ENCODE data around the gene CENPVL2. TPM values are rescaled to one million over a fixed set of nuclear protein-coding genes. Genes with fewer than 3 reads are reported as not detected.
"Not testable (repeated sequence)": the region's sequence is repeated elsewhere in the genome, so short reads cannot be mapped to it uniquely, and the experiment has no call there.

CENPVL2 gene
- 0.19 TPM for polyA plus RNA-seq
- long read RNA-seq, donor 1, result 0 reads
- long read RNA-seq, donor 2, result 0 reads
- long read RNA-seq, donor 3, result 0 reads
- long read RNA-seq, donor 4, result 0 reads
- long read RNA-seq, donor 5, result 0 reads
- long read RNA-seq, donor 6, result 0 reads
- long read RNA-seq, donor 7, result 0 reads
- long read RNA-seq, donor 8, partial matches to known transcripts, result 0 of 1 reads
- long read RNA-seq, donor 8, other reads (novel, unspliced or antisense), result 0 of 1 reads
- long read RNA-seq, donor 9, result 0 reads
- long read RNA-seq, donor 10, result 0 reads
- long read RNA-seq, donor 11, result 0 reads

GRCh38 chrX:51682720-51683062 is at the start of gene CENPVL2:
Gene CENPVL2, minus strand, starts transcription at chrX:51682831. Its CDS starts 0 bp downstream, at chrX:51682831.
- no CpG with 5 or more reads among the region's 30 CpGs for WGBS (ENCODE audit: insufficient coverage, low lambda C conversion rate)
- DNase-seq; H3K36me3 ChIP-seq (ENCODE audit: control insufficient read depth, insufficient read depth, low read length); H3K27ac ChIP-seq (ENCODE audit: low read length); H3K4me3 ChIP-seq (ENCODE audit: low read length); H3K4me1 ChIP-seq (ENCODE audit: control insufficient read depth, insufficient read depth, low read length); H3K9me3 ChIP-seq (ENCODE audit: control insufficient read depth, low read depth, low read length); H3K27me3 ChIP-seq (ENCODE audit: control insufficient read depth, insufficient read depth, low read length): not testable (repeated sequence)

GRCh38 chrX:51728202-51728601 is 45.6 kb upstream of the CENPVL2 start:
- no peaks in the 10 kb centered on the region for H3K9me3 ChIP-seq (ENCODE audit: control insufficient read depth, low read depth, low read length)
- H3K4me1 ChIP-seq (ENCODE audit: control insufficient read depth, insufficient read depth, low read length), result no peaks in the 10 kb centered on the region
- no peak overlapping the region for H3K4me3 ChIP-seq (ENCODE audit: low read length)
- H3K36me3 ChIP-seq (ENCODE audit: control insufficient read depth, insufficient read depth, low read length), result no peaks in the 10 kb centered on the region
- DNase-seq, result no peak
- no peak overlapping the region for H3K27ac ChIP-seq (ENCODE audit: low read length)
- H3K27me3 ChIP-seq (ENCODE audit: control insufficient read depth, insufficient read depth, low read length), result no peaks in the 10 kb centered on the region

GRCh38 chrX:51712943-51713647 is 30.5 kb upstream of the CENPVL2 start:
- WGBS (ENCODE audit: insufficient coverage, low lambda C conversion rate), result no CpG with 5 or more reads among the region's 18 CpGs
- not testable (repeated sequence) for H3K4me3 ChIP-seq (ENCODE audit: low read length); H3K9me3 ChIP-seq (ENCODE audit: control insufficient read depth, low read depth, low read length); H3K27me3 ChIP-seq (ENCODE audit: control insufficient read depth, insufficient read depth, low read length); H3K36me3 ChIP-seq (ENCODE audit: control insufficient read depth, insufficient read depth, low read length); H3K27ac ChIP-seq (ENCODE audit: low read length); DNase-seq; H3K4me1 ChIP-seq (ENCODE audit: control insufficient read depth, insufficient read depth, low read length)

GRCh38 chrX:51710277-51711164 is 27.9 kb upstream of the CENPVL2 start, which contains the start of gene CENPVL1:
Gene CENPVL1, plus strand, starts transcription at chrX:51710512. Its CDS starts 0 bp downstream, at chrX:51710512.
- not testable (repeated sequence) for H3K27me3 ChIP-seq (ENCODE audit: control insufficient read depth, insufficient read depth, low read length); H3K4me3 ChIP-seq (ENCODE audit: low read length); H3K27ac ChIP-seq (ENCODE audit: low read length); DNase-seq; H3K9me3 ChIP-seq (ENCODE audit: control insufficient read depth, low read depth, low read length); H3K4me1 ChIP-seq (ENCODE audit: control insufficient read depth, insufficient read depth, low read length); H3K36me3 ChIP-seq (ENCODE audit: control insufficient read depth, insufficient read depth, low read length)
- no CpG with 5 or more reads among the region's 87 CpGs for WGBS (ENCODE audit: insufficient coverage, low lambda C conversion rate)

- DNase-seq, result no peak
- Histone ChIP-seq H3K27me3 (ENCODE audit: control insufficient read depth, insufficient read depth, low read length) (no peaks in the 10 kb centered on the region), H3K9me3 (ENCODE audit: control insufficient read depth, low read depth, low read length) (no peaks in the 10 kb centered on the region), H3K4me3 (ENCODE audit: low read length) (no peak overlapping the region), H3K4me1 (ENCODE audit: control insufficient read depth, insufficient read depth, low read length) (no peaks in the 10 kb centered on the region), H3K36me3 (ENCODE audit: control insufficient read depth, insufficient read depth, low read length) (no peaks in the 10 kb centered on the region), H3K27ac (ENCODE audit: low read length) (no peak overlapping the region)
- no CpG with 5 or more reads among the region's 8 CpGs for WGBS (ENCODE audit: insufficient coverage, low lambda C conversion rate)
Measured at GRCh38 chrX:51697397-51697796, 14.8 kb upstream of the CENPVL2 start.

- Histone ChIP-seq H3K4me1 (ENCODE audit: control insufficient read depth, insufficient read depth, low read length) (no peaks in the 10 kb centered on the region), H3K27me3 (ENCODE audit: control insufficient read depth, insufficient read depth, low read length) (no peaks in the 10 kb centered on the region), H3K27ac (ENCODE audit: low read length) (no peak overlapping the region), H3K36me3 (ENCODE audit: control insufficient read depth, insufficient read depth, low read length) (no peaks in the 10 kb centered on the region), H3K9me3 (ENCODE audit: control insufficient read depth, low read depth, low read length) (no peaks in the 10 kb centered on the region), H3K4me3 (ENCODE audit: low read length) (no peak overlapping the region)
- WGBS (ENCODE audit: insufficient coverage, low lambda C conversion rate), result no CpG with 5 or more reads among the region's 6 CpGs
- no peak for DNase-seq
Measured at GRCh38 chrX:51694254-51694653, 11.6 kb upstream of the CENPVL2 start.

GRCh38 chrX:51681808-51682719 is 567 bp downstream of the CENPVL2 start:
- not testable (repeated sequence) for DNase-seq; H3K9me3 ChIP-seq (ENCODE audit: control insufficient read depth, low read depth, low read length); H3K4me3 ChIP-seq (ENCODE audit: low read length); H3K27me3 ChIP-seq (ENCODE audit: control insufficient read depth, insufficient read depth, low read length); H3K36me3 ChIP-seq (ENCODE audit: control insufficient read depth, insufficient read depth, low read length); H3K4me1 ChIP-seq (ENCODE audit: control insufficient read depth, insufficient read depth, low read length); H3K27ac ChIP-seq (ENCODE audit: low read length)
- WGBS (ENCODE audit: insufficient coverage, low lambda C conversion rate), result no CpG with 5 or more reads among the region's 88 CpGs

GRCh38 chrX:51679689-51680433 is 2.8 kb downstream of the CENPVL2 start:
- H3K27me3 ChIP-seq (ENCODE audit: control insufficient read depth, insufficient read depth, low read length); H3K4me1 ChIP-seq (ENCODE audit: control insufficient read depth, insufficient read depth, low read length); H3K9me3 ChIP-seq (ENCODE audit: control insufficient read depth, low read depth, low read length); DNase-seq; H3K36me3 ChIP-seq (ENCODE audit: control insufficient read depth, insufficient read depth, low read length); H3K27ac ChIP-seq (ENCODE audit: low read length); H3K4me3 ChIP-seq (ENCODE audit: low read length): not testable (repeated sequence)
- WGBS (ENCODE audit: insufficient coverage, low lambda C conversion rate), result no CpG with 5 or more reads among the region's 18 CpGs

- H3K27me3 ChIP-seq (ENCODE audit: control insufficient read depth, insufficient read depth, low read length), result no peaks in the 10 kb centered on the region
- no peak overlapping the region for H3K27ac ChIP-seq (ENCODE audit: low read length)
- H3K9me3 ChIP-seq (ENCODE audit: control insufficient read depth, low read depth, low read length), result no peaks in the 10 kb centered on the region
- no peak for DNase-seq
- no peak overlapping the region for H3K4me3 ChIP-seq (ENCODE audit: low read length)
- 100% methylated on average over 2 of the region's 5 CpGs for WGBS (ENCODE audit: insufficient coverage, low lambda C conversion rate)
- no peaks in the 10 kb centered on the region for H3K4me1 ChIP-seq (ENCODE audit: control insufficient read depth, insufficient read depth, low read length)
- H3K36me3 ChIP-seq (ENCODE audit: control insufficient read depth, insufficient read depth, low read length), result no peaks in the 10 kb centered on the region
Measured at GRCh38 chrX:51665981-51666380, 16.6 kb downstream of the CENPVL2 start.
